Middle frontal gyrus (tissue), 1 donor: Measurements from ENCODE around the gene SP140.
"Not testable (repeated sequence)": the region's sequence is repeated elsewhere in the genome, so short reads cannot be mapped to it uniquely, and the experiment has no call there.

ENCODE experiments used
- DNase-seq: peaks from one replicate; pipeline ENCODE4 v3.0.0-alpha.2; 2015; ENCODE audit warnings: low spot score; ENCODE audit errors: extremely low spot score

The SP140 gene

GRCh38 chr2:230282936-230283335 lies 57.4 kb downstream of the SP140 start:
- DNase-seq, result no peak

- no peak for DNase-seq
Observed at GRCh38 chr2:230286048-230286447, 60.5 kb downstream of the SP140 start.

GRCh38 chr2:230289311-230289710 lies 63.8 kb downstream of the SP140 start:
- not testable (repeated sequence) for DNase-seq

GRCh38 chr2:230295192-230295591 lies 69.7 kb downstream of the SP140 start:
- DNase-seq, result no peak

- DNase-seq, result no peak
Observed at GRCh38 chr2:230296917-230297316, 71.4 kb downstream of the SP140 start.

GRCh38 chr2:230299618-230300017 lies 74.1 kb downstream of the SP140 start:
- no peak for DNase-seq

- DNase-seq, result no peak
Observed at GRCh38 chr2:230305416-230306275, 80.1 kb downstream of the SP140 start.

- DNase-seq, result no peak
Observed at GRCh38 chr2:230306474-230306873, 80.9 kb downstream of the SP140 start.

GRCh38 chr2:230307485-230307884 lies 81.9 kb downstream of the SP140 start:
- no peak for DNase-seq

- DNase-seq, result no peak
Observed at GRCh38 chr2:230308402-230309000, 83.0 kb downstream of the SP140 start.

GRCh38 chr2:230310792-230311191 lies 85.3 kb downstream of the SP140 start:
- DNase-seq, result not testable (repeated sequence)

GRCh38 chr2:230311634-230312033 lies 86.1 kb downstream of the SP140 start:
- DNase-seq, result not testable (repeated sequence)

- no peak for DNase-seq
Observed at GRCh38 chr2:230312638-230313037, 87.1 kb downstream of the SP140 start.

- DNase-seq, result no peak
Observed at GRCh38 chr2:230317366-230317765, 91.8 kb downstream of the SP140 start.

GRCh38 chr2:230318190-230319121 lies 92.9 kb downstream of the SP140 start:
- no peak for DNase-seq

GRCh38 chr2:230319211-230319862 lies 93.8 kb downstream of the SP140 start:
- no peak for DNase-seq

- DNase-seq, result no peak
Observed at GRCh38 chr2:230321031-230321430, 95.5 kb downstream of the SP140 start.

- DNase-seq, result no peak
Observed at GRCh38 chr2:230322561-230323384, 97.2 kb downstream of the SP140 start.

- no peak for DNase-seq
Observed at GRCh38 chr2:230323385-230324106, 98.0 kb downstream of the SP140 start.

GRCh38 chr2:230324503-230324902 lies 99.0 kb downstream of the SP140 start:
- no peak for DNase-seq
